Rectal smooth muscle tissue (tissue), 1 donor: ENCODE data around the gene CAPZB.
"Not testable (repeated sequence)": the region's sequence is repeated elsewhere in the genome, so short reads cannot be mapped to it uniquely, and the experiment has no call there.

ENCODE experiments used
- H3K27ac ChIP-seq: one replicate; pipeline ENCODE4 v1.7.0; 2013; ENCODE audit warnings: low read depth, low read length, inconsistent platforms
- H3K27me3 ChIP-seq: one replicate; pipeline ENCODE4 v1.7.0; 2013; ENCODE audit warnings: low read length; ENCODE audit not compliant: control insufficient read depth, insufficient read depth
- H3K36me3 ChIP-seq: one replicate; pipeline ENCODE4 v1.7.0; 2013; ENCODE audit warnings: low read length; ENCODE audit not compliant: control insufficient read depth, insufficient read depth
- H3K4me1 ChIP-seq: one replicate; pipeline ENCODE4 v1.7.0; 2013; ENCODE audit warnings: low read length; ENCODE audit not compliant: control insufficient read depth, insufficient read depth
- H3K4me3 ChIP-seq: one replicate; pipeline ENCODE4 v1.7.0; 2013; ENCODE audit warnings: low read length
- H3K9ac ChIP-seq: one replicate; pipeline ENCODE4 v1.7.0; 2013; ENCODE audit warnings: low read length

The CAPZB gene

DNA sequence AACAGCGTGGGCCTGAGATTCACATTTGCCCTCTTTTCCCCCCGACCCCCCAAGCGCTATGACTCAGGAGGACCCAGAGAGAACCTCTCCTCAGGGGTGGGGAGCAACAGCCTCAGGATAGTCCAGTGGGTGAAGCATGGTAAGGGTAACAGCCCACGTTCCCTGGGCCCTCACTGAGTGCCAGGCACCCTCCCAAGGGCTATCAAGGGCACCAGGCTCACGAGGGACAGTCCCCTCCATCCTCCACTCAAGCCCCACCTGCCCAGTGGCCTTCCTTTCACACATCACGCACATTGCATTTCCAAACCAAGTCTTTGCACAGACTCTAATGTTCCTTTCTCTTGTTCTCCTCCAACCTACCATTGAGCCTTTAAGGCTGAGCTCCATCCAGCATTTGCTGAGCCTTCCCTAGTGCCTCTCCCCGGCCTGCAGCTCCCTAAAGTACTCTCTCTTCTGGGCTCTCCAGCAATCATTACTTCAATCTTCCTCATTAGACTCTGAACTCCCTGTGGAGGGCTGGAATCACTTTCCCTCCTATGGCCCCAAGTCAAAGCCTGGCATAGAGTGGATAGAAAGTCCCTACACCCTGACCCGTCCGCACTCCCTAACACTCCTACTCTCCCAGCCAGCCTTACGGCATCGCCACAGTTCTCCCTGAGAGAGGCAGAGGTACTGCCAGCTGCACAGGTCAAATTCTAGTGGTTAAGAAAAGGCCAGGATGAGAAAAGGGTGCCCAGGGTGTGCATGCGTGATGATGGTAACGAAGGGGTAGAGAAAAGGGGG lies 174.4 kb downstream of the CAPZB start:
- Histone ChIP-seq H3K9ac (no peak overlapping the region), H3K27ac (no peak overlapping the region), H3K27me3 (no peaks in the 10 kb centered on the region), H3K4me1 (peaks cover 6% of the 10 kb centered on the region), H3K4me3 (peak overlapping the region; percentile 78), H3K36me3 (peaks cover 6% of the 10 kb centered on the region)

- H3K27ac ChIP-seq = no peak overlapping the region
- no peaks in the 10 kb centered on the region for H3K27me3 ChIP-seq
- H3K4me3 ChIP-seq = no peak overlapping the region
- H3K9ac ChIP-seq = no peak overlapping the region
- peaks cover 9% of the 10 kb centered on the region for H3K36me3 ChIP-seq
- peaks cover 6% of the 10 kb centered on the region for H3K4me1 ChIP-seq
These were observed 175.3 kb downstream of the CAPZB start for GRCh38 chr1:19310061-19310460.

DNA sequence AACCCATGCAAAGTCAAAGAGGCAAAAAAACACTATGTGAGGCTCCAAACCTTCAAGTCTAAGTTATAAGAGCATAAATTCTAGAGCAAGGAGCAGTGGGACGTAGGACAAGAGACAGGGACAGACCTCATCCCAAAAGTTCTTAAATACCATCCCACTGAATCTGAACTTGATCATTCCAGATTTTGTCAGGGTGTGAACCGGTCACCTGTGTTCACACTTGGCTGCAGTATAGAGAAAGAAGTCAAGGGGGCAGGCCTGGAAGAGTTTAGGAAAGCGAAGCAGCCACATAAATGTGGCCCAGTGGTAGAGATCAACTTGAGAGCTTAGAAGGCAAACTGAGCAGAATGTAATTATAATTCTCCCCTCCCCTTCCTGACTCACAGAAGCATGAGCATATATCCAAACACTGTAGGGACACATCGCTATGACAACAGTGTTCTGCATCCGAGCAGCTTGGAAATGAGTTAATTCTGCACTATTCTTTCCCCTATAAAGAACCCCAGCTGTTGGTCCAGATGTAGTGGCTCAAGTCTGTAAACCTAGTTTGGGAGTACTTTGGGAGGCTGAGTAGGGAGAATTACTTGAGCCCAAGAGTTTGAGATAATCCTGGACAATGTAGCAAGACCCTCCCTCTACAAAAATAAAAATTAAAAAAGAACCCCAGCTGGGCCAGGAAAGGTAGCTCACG lies 176.1 kb downstream of the CAPZB start:
- Histone ChIP-seq H3K27ac (no peak overlapping the region), H3K9ac (no peak overlapping the region), H3K4me1 (peaks cover 6% of the 10 kb centered on the region), H3K27me3 (no peaks in the 10 kb centered on the region), H3K36me3 (peaks cover 10% of the 10 kb centered on the region), H3K4me3 (no peak overlapping the region)

GRCh38 chr1:19308509-19308907 lies 176.8 kb downstream of the CAPZB start:
- peaks cover 6% of the 10 kb centered on the region for H3K4me1 ChIP-seq
- no peaks in the 10 kb centered on the region for H3K27me3 ChIP-seq
- no peak overlapping the region for H3K9ac ChIP-seq
- no peak overlapping the region for H3K4me3 ChIP-seq
- H3K27ac ChIP-seq = no peak overlapping the region
- peaks cover 10% of the 10 kb centered on the region for H3K36me3 ChIP-seq

DNA sequence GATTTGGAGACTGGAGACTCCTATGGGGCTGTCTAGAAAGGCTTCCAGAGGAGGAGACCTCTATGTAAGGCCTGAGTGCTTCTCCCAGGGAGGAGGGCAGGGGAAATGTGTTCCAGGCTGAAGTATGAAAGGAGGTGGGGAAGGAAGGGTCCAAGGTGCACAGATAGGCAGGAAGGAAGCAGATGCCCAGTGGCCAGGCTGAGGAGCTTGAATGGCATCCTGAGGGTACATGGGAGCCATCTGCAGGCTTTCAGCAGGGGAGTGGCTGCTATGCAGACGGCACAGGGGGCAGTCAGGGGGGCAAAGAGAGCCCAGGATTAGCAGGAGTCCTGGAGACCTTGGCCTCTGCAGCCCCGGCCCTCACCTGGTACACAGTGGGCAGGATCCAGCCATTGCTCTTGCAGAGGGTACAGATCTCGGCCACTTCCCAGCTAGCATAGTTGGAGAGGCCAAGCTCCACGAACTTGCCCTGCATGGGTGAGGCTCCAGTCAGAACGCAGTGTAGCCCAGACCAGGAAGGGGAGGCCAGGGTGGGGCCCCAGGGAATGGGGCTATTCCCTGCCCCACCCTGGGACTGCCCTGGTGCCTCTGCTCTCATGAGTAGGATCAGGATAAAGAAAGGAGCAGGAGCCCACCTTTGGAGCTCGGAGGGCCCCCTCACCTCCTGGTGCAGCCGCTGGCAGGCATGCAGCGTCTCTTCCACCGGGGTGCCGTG lies 177.4 kb downstream of the CAPZB start:
- peaks cover 14% of the 10 kb centered on the region for H3K36me3 ChIP-seq

DNA sequence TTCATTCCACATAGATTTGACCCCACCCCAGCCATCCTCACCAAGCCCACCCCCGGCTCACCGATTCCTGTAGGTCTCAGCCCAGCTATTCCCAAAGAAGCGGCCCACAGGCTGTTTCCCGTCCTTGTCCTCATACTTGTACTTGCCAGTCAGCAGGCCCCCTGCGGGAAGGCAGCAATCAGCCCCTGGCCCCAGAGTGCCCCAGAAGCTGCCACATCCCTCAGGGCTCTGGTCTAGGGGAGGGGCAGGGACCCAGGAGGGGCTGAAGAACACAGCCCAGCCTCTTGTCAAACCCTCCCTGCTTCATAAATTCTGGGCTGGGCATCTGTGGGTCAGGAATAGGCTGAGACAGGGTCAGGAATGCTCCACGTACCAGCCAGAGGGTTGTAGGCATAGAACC lies 178.4 kb downstream of the CAPZB start:
- Histone ChIP-seq H3K9ac (no peak overlapping the region), H3K4me3 (no peak overlapping the region), H3K27me3 (no peaks in the 10 kb centered on the region), H3K36me3 (peaks cover 14% of the 10 kb centered on the region), H3K27ac (no peak overlapping the region), H3K4me1 (no peaks in the 10 kb centered on the region)

More for the DNA sequence above, 177.4 kb downstream of the CAPZB start:
- no peak overlapping the region for H3K4me3 ChIP-seq
- no peak overlapping the region for H3K9ac ChIP-seq
- H3K27me3 ChIP-seq = no peaks in the 10 kb centered on the region
- peaks cover 4% of the 10 kb centered on the region for H3K4me1 ChIP-seq
- H3K27ac ChIP-seq = no peak overlapping the region

GRCh38 chr1:19305880-19306279 lies 179.5 kb downstream of the CAPZB start:
- Histone ChIP-seq H3K27me3 (no peaks in the 10 kb centered on the region), H3K36me3 (peaks cover 14% of the 10 kb centered on the region), H3K4me3 (no peak overlapping the region), H3K27ac (no peak overlapping the region), H3K9ac (no peak overlapping the region), H3K4me1 (no peaks in the 10 kb centered on the region)

DNA sequence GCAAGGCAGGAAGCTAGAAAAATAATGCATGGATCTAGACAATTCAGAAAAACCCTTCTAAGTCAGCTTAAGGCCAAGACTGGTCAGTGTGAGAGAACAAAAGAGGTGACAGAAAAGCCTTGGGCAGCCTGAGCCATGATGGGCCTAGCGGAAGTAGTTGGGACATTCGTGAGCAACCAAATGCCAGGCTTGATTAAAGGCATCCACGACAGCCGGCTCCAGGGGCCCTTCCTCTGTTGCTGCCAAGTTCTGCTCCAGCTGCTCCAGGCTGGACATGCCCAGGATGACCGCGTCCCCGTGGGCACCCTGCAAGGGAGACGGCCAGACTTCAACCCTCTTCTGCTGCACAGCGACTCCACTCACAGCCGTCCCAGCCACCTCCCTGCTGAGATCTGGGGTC lies 181.3 kb downstream of the CAPZB start:
- H3K36me3 ChIP-seq = peaks cover 16% of the 10 kb centered on the region
- H3K27ac ChIP-seq = not testable (repeated sequence)

GRCh38 chr1:19300211-19300610 lies 185.1 kb downstream of the CAPZB start:
- H3K27ac ChIP-seq = no peak overlapping the region
- no peak overlapping the region for H3K4me3 ChIP-seq
- H3K27me3 ChIP-seq = no peaks in the 10 kb centered on the region
- H3K36me3 ChIP-seq = peaks cover 9% of the 10 kb centered on the region
- H3K4me1 ChIP-seq = no peaks in the 10 kb centered on the region
- H3K9ac ChIP-seq = no peak overlapping the region

More for the DNA sequence above, 181.3 kb downstream of the CAPZB start:
- not testable (repeated sequence) for H3K9ac ChIP-seq, H3K27me3 ChIP-seq, H3K4me1 ChIP-seq, H3K4me3 ChIP-seq

DNA sequence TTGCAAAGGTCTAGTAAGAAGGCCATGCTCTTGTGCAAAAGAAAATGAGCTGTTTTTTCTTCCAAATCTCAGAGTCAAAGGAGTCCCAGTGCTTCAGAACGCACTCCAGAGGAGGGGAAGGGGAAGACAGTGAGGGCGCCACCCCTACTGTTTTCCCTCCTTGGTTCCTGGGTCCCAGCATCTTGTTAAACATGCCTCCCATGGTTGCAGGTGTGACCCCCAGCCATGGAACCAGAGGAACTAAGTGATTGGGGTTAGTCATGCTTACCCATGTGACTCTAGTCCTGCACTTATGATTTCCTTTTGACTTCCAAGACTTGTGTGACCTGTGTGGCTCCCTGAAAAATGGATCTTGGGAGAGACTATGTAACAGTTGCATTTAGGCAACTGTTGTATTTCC lies 190.7 kb downstream of the CAPZB start:
- Histone ChIP-seq H3K27me3 (no peaks in the 10 kb centered on the region), H3K9ac (no peak overlapping the region), H3K4me3 (no peak overlapping the region), H3K27ac (no peak overlapping the region), H3K4me1 (no peaks in the 10 kb centered on the region), H3K36me3 (no peaks in the 10 kb centered on the region)

- H3K36me3 ChIP-seq = no peaks in the 10 kb centered on the region
- no peak overlapping the region for H3K9ac ChIP-seq
- H3K27ac ChIP-seq = no peak overlapping the region
- peak overlapping the region; percentile 73 for H3K4me3 ChIP-seq
- no peaks in the 10 kb centered on the region for H3K4me1 ChIP-seq
- H3K27me3 ChIP-seq = no peaks in the 10 kb centered on the region
These were observed 196.1 kb downstream of the CAPZB start for GRCh38 chr1:19289244-19289643.
